ENCODE measurements around the gene NPAS1. TPM values are rescaled to one million over a fixed set of nuclear protein-coding genes. Genes with fewer than 3 reads are reported as not detected.

NPAS1 gene
- total and polyA plus RNA-seq, 2 of the 13 experiments (the other 11 are each of a cell fraction or from before 2014, with no cell fraction given) = 0.35 to 2.9 TPM

DNA sequence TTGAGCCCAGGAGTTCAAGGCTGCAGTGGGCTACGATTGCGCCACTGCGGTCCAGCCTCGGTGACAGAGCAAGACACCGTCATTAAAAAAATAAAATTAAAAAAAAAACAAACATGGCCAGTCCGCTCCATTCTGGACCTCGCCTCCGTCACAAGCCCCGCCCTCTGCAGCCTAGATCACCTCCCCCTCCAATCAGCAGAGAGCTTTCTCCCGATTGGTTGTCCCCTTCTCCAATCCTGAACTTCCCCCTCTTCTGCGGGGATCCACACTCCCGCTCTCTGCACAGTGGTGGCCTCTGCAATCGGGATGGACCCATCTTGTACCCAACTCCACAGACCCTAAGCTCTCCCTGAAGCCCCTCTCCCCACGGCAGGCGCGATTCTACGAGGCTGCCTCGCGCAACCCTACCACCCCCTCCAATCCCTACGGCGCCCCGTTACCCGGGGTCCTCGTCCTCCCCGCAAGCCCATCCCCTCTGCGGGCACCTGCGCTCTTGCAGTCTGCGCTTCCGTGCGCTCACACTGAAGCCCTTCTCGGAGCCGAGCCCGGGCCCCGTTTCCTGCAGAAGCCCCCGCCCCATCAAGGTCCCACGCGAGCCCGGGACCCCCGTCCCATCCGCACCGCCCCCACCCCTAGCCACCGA, 28.2 kb downstream of the NPAS1 start (continued):
- TF ChIP-seq REPIN1 (CRISPR knock-in tag; IDR thresholded peaks at IDR 0.05; ENCODE audit: borderline replicate concordance, low read depth) (peak; percentile 32; the same call in 1 of the 2 replicates), BCL6 (CRISPR knock-in tag; IDR thresholded peaks at IDR 0.05) (no peak), HHEX (CRISPR knock-in tag; IDR thresholded peaks at IDR 0.05) (no peak), RFX1 (IDR thresholded peaks at IDR 0.05) (no peak), ZNF747 (CRISPR knock-in tag; IDR thresholded peaks at IDR 0.05; ENCODE audit: borderline replicate concordance) (no peak), ZNF260 (CRISPR knock-in tag; IDR thresholded peaks at IDR 0.05; ENCODE audit: borderline replicate concordance, low read depth) (no peak), ZNF430 (CRISPR knock-in tag; IDR thresholded peaks at IDR 0.05) (no peak), ADNP (CRISPR knock-in tag; IDR thresholded peaks at IDR 0.05) (no peak), ZNF556 (CRISPR knock-in tag; IDR thresholded peaks at IDR 0.05; ENCODE audit: borderline replicate concordance) (no peak; the same call in 1 of the 2 replicates), ZNF253 (CRISPR knock-in tag; IDR thresholded peaks at IDR 0.05; ENCODE audit: borderline replicate concordance) (no peak), ZKSCAN8 (CRISPR knock-in tag; IDR thresholded peaks at IDR 0.05; ENCODE audit: borderline replicate concordance) (no peak)
- TF ChIP-seq, protein P1, sequence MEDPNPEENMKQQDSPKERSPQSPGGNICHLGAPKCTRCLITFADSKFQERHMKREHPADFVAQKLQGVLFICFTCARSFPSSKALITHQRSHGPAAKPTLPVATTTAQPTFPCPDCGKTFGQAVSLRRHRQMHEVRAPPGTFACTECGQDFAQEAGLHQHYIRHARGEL (CRISPR knock-in tag; IDR thresholded peaks at IDR 0.05) = no peak
- TF ChIP-seq, protein P2, sequence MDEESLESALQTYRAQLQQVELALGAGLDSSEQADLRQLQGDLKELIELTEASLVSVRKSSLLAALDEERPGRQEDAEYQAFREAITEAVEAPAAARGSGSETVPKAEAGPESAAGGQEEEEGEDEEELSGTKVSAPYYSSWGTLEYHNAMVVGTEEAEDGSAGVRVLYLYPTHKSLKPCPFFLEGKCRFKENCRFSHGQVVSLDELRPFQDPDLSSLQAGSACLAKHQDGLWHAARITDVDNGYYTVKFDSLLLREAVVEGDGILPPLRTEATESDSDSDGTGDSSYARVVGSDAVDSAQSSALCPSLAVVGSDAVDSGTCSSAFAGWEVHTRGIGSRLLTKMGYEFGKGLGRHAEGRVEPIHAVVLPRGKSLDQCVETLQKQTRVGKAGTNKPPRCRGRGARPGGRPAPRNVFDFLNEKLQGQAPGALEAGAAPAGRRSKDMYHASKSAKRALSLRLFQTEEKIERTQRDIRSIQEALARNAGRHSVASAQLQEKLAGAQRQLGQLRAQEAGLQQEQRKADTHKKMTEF (CRISPR knock-in tag; IDR thresholded peaks at IDR 0.05) = no peak
- TF ChIP-seq, protein P3, sequence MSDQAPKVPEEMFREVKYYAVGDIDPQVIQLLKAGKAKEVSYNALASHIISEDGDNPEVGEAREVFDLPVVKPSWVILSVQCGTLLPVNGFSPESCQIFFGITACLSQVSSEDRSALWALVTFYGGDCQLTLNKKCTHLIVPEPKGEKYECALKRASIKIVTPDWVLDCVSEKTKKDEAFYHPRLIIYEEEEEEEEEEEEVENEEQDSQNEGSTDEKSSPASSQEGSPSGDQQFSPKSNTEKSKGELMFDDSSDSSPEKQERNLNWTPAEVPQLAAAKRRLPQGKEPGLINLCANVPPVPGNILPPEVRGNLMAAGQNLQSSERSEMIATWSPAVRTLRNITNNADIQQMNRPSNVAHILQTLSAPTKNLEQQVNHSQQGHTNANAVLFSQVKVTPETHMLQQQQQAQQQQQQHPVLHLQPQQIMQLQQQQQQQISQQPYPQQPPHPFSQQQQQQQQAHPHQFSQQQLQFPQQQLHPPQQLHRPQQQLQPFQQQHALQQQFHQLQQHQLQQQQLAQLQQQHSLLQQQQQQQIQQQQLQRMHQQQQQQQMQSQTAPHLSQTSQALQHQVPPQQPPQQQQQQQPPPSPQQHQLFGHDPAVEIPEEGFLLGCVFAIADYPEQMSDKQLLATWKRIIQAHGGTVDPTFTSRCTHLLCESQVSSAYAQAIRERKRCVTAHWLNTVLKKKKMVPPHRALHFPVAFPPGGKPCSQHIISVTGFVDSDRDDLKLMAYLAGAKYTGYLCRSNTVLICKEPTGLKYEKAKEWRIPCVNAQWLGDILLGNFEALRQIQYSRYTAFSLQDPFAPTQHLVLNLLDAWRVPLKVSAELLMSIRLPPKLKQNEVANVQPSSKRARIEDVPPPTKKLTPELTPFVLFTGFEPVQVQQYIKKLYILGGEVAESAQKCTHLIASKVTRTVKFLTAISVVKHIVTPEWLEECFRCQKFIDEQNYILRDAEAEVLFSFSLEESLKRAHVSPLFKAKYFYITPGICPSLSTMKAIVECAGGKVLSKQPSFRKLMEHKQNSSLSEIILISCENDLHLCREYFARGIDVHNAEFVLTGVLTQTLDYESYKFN (CRISPR knock-in tag; conservative IDR thresholded peaks at IDR 0.05) = no peak
- TF ChIP-seq, protein P4, sequence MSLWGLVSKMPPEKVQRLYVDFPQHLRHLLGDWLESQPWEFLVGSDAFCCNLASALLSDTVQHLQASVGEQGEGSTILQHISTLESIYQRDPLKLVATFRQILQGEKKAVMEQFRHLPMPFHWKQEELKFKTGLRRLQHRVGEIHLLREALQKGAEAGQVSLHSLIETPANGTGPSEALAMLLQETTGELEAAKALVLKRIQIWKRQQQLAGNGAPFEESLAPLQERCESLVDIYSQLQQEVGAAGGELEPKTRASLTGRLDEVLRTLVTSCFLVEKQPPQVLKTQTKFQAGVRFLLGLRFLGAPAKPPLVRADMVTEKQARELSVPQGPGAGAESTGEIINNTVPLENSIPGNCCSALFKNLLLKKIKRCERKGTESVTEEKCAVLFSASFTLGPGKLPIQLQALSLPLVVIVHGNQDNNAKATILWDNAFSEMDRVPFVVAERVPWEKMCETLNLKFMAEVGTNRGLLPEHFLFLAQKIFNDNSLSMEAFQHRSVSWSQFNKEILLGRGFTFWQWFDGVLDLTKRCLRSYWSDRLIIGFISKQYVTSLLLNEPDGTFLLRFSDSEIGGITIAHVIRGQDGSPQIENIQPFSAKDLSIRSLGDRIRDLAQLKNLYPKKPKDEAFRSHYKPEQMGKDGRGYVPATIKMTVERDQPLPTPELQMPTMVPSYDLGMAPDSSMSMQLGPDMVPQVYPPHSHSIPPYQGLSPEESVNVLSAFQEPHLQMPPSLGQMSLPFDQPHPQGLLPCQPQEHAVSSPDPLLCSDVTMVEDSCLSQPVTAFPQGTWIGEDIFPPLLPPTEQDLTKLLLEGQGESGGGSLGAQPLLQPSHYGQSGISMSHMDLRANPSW (CRISPR knock-in tag; IDR thresholded peaks at IDR 0.05; ENCODE audit: borderline replicate concordance) = no peak
- TF ChIP-seq, protein P5, sequence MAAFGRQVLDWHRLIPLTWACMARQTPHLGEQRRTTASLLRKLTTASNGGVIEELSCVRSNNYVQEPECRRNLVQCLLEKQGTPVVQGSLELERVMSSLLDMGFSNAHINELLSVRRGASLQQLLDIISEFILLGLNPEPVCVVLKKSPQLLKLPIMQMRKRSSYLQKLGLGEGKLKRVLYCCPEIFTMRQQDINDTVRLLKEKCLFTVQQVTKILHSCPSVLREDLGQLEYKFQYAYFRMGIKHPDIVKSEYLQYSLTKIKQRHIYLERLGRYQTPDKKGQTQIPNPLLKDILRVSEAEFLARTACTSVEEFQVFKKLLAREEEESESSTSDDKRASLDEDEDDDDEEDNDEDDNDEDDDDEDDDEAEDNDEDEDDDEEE (CRISPR knock-in tag; IDR thresholded peaks at IDR 0.05) = no peak
- TF ChIP-seq, protein P6, sequence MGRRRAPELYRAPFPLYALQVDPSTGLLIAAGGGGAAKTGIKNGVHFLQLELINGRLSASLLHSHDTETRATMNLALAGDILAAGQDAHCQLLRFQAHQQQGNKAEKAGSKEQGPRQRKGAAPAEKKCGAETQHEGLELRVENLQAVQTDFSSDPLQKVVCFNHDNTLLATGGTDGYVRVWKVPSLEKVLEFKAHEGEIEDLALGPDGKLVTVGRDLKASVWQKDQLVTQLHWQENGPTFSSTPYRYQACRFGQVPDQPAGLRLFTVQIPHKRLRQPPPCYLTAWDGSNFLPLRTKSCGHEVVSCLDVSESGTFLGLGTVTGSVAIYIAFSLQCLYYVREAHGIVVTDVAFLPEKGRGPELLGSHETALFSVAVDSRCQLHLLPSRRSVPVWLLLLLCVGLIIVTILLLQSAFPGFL (CRISPR knock-in tag; IDR thresholded peaks at IDR 0.05) = no peak
- TF ChIP-seq, protein P7, sequence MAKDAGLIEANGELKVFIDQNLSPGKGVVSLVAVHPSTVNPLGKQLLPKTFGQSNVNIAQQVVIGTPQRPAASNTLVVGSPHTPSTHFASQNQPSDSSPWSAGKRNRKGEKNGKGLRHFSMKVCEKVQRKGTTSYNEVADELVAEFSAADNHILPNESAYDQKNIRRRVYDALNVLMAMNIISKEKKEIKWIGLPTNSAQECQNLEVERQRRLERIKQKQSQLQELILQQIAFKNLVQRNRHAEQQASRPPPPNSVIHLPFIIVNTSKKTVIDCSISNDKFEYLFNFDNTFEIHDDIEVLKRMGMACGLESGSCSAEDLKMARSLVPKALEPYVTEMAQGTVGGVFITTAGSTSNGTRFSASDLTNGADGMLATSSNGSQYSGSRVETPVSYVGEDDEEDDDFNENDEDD (CRISPR knock-in tag; IDR thresholded peaks at IDR 0.05; ENCODE audit: borderline replicate concordance) = peak; percentile 73; the same call in 1 of the 2 replicates
